ENCODE measurements around the gene OTUD3.
A peak's percentile ranks its signal among the peaks of the same experiment; 100 is the strongest.
"Not testable (repeated sequence)": the region's sequence is repeated elsewhere in the genome, so short reads cannot be mapped to it uniquely, and the experiment has no call there.

Gene OTUD3

GRCh38 chr1:19866758-19867157 is 15.4 kb upstream of the OTUD3 start:
- Histone ChIP-seq H3K23ac (ENCODE audit: low read length in 2 of 2) (no peak overlapping the region), H3K4me1 (ENCODE audit: control insufficient read depth, insufficient read depth, low read depth, low read length) (no peaks in the 10 kb centered on the region), H3K79me1 (replicated peaks; ENCODE audit: low read length, poor library complexity, severe bottlenecking) (no peaks in the 10 kb centered on the region), H3K9ac (ENCODE audit: low read length) (peak overlapping the region; percentile 44), H2BK120ac (ENCODE audit: low read depth, low read length) (no peak overlapping the region), H2AFZ (ENCODE audit: low read depth, low read length) (no peak overlapping the region), H3K27me3 (ENCODE audit: control insufficient read depth in 1 of 2, insufficient read depth in 1 of 2, low read length in 2 of 2) (peaks cover 0 to 5% of the 10 kb centered on the region in 2 experiments), H2BK12ac (ENCODE audit: low read length in 2 of 2) (no peak overlapping the region), H2BK15ac (ENCODE audit: low read depth, poor library complexity, severe bottlenecking) (no peak overlapping the region), H3K4ac (ENCODE audit: low read depth in 1 of 2, low read length in 2 of 2) (no peak overlapping the region), H3K14ac (ENCODE audit: low read length in 2 of 2) (no peak overlapping the region), H2BK5ac (ENCODE audit: low read depth, low read length, poor library complexity, severe bottlenecking) (no peak overlapping the region), H2AK5ac (ENCODE audit: low read length, severe bottlenecking) (no peak overlapping the region), H3K4me3 (ENCODE audit: insufficient read depth in 1 of 2, low read depth in 1 of 2, low read length in 2 of 2) (no peak overlapping the region), H4K91ac (ENCODE audit: low read length) (no peak overlapping the region), H4K8ac (ENCODE audit: low read length) (no peak overlapping the region), H3K9me3 (ENCODE audit: control insufficient read depth, low read length) (peaks cover 6% of the 10 kb centered on the region), H3K4me2 (ENCODE audit: low read length, poor library complexity, severe bottlenecking) (no peak overlapping the region), H3K27ac (ENCODE audit: low read length, poor library complexity, severe bottlenecking) (no peak overlapping the region), H3K18ac (ENCODE audit: low read depth in 1 of 2, low read length in 2 of 2) (no peak overlapping the region), H3K36me3 (ENCODE audit: control insufficient read depth in 1 of 2, insufficient read depth in 2 of 2, low read depth in 1 of 2, low read length in 2 of 2) (no peaks in the 10 kb centered on the region)
- 71% methylated on average over 1 of the region's 1 CpG for WGBS
- DNase-seq: peak; percentile 59

GRCh38 chr1:19868575-19868974 is 13.6 kb upstream of the OTUD3 start:
- H3K4me1 ChIP-seq (ENCODE audit: control insufficient read depth, insufficient read depth, low read depth, low read length); H3K4ac ChIP-seq (ENCODE audit: low read depth in 1 of 2, low read length in 2 of 2); H3K27ac ChIP-seq (ENCODE audit: low read length, poor library complexity, severe bottlenecking); H4K8ac ChIP-seq (ENCODE audit: low read length); H3K18ac ChIP-seq (ENCODE audit: low read depth in 1 of 2, low read length in 2 of 2); H2BK120ac ChIP-seq (ENCODE audit: low read depth, low read length); H3K4me3 ChIP-seq (ENCODE audit: insufficient read depth in 1 of 2, low read depth in 1 of 2, low read length in 2 of 2); H3K36me3 ChIP-seq (ENCODE audit: control insufficient read depth in 1 of 2, insufficient read depth in 2 of 2, low read depth in 1 of 2, low read length in 2 of 2); H2AK5ac ChIP-seq (ENCODE audit: low read length, severe bottlenecking); H3K4me2 ChIP-seq (ENCODE audit: low read length, poor library complexity, severe bottlenecking); H3K23ac ChIP-seq (ENCODE audit: low read length in 2 of 2); H2BK5ac ChIP-seq (ENCODE audit: low read depth, low read length, poor library complexity, severe bottlenecking); H3K79me1 ChIP-seq (replicated peaks; ENCODE audit: low read length, poor library complexity, severe bottlenecking); DNase-seq; H3K9ac ChIP-seq (ENCODE audit: low read length); H2BK15ac ChIP-seq (ENCODE audit: low read depth, poor library complexity, severe bottlenecking); H2AFZ ChIP-seq (ENCODE audit: low read depth, low read length); H3K27me3 ChIP-seq (ENCODE audit: control insufficient read depth in 1 of 2, insufficient read depth in 1 of 2, low read length in 2 of 2); H3K14ac ChIP-seq (ENCODE audit: low read length in 2 of 2); H4K91ac ChIP-seq (ENCODE audit: low read length); H3K9me3 ChIP-seq (ENCODE audit: control insufficient read depth, low read length): not testable (repeated sequence)
- H2BK12ac ChIP-seq (ENCODE audit: low read length in 2 of 2): peak overlapping the region in 1 of 2 experiments; percentile 47
- 78% methylated on average over 2 of the region's 4 CpGs for WGBS

GRCh38 chr1:19869453-19869852 is 12.7 kb upstream of the OTUD3 start:
- H2BK12ac ChIP-seq (ENCODE audit: low read length in 2 of 2); H3K4ac ChIP-seq (ENCODE audit: low read depth in 1 of 2, low read length in 2 of 2); H3K18ac ChIP-seq (ENCODE audit: low read depth in 1 of 2, low read length in 2 of 2); H3K79me1 ChIP-seq (replicated peaks; ENCODE audit: low read length, poor library complexity, severe bottlenecking); H3K4me3 ChIP-seq (ENCODE audit: insufficient read depth in 1 of 2, low read depth in 1 of 2, low read length in 2 of 2); H3K4me1 ChIP-seq (ENCODE audit: control insufficient read depth, insufficient read depth, low read depth, low read length); H3K36me3 ChIP-seq (ENCODE audit: control insufficient read depth in 1 of 2, insufficient read depth in 2 of 2, low read depth in 1 of 2, low read length in 2 of 2); H4K91ac ChIP-seq (ENCODE audit: low read length); H4K8ac ChIP-seq (ENCODE audit: low read length); DNase-seq; H3K23ac ChIP-seq (ENCODE audit: low read length in 2 of 2); H3K4me2 ChIP-seq (ENCODE audit: low read length, poor library complexity, severe bottlenecking); H2BK15ac ChIP-seq (ENCODE audit: low read depth, poor library complexity, severe bottlenecking); H2AK5ac ChIP-seq (ENCODE audit: low read length, severe bottlenecking); H3K9me3 ChIP-seq (ENCODE audit: control insufficient read depth, low read length); H2BK120ac ChIP-seq (ENCODE audit: low read depth, low read length); H2BK5ac ChIP-seq (ENCODE audit: low read depth, low read length, poor library complexity, severe bottlenecking); H2AFZ ChIP-seq (ENCODE audit: low read depth, low read length); H3K27ac ChIP-seq (ENCODE audit: low read length, poor library complexity, severe bottlenecking); H3K14ac ChIP-seq (ENCODE audit: low read length in 2 of 2); H3K27me3 ChIP-seq (ENCODE audit: control insufficient read depth in 1 of 2, insufficient read depth in 1 of 2, low read length in 2 of 2): not testable (repeated sequence)
- 92% methylated on average over 1 of the region's 2 CpGs for WGBS
- H3K9ac ChIP-seq (ENCODE audit: low read length): peak overlapping the region; percentile 44

- Histone ChIP-seq H3K9ac (ENCODE audit: low read length) (peak overlapping the region; percentile 44), H3K4me1 (ENCODE audit: control insufficient read depth, insufficient read depth, low read depth, low read length) (peaks cover 1% of the 10 kb centered on the region), H4K91ac (ENCODE audit: low read length) (no peak overlapping the region), H3K18ac (ENCODE audit: low read depth in 1 of 2, low read length in 2 of 2) (no peak overlapping the region), H3K27ac (ENCODE audit: low read length, poor library complexity, severe bottlenecking) (no peak overlapping the region), H3K9me3 (ENCODE audit: control insufficient read depth, low read length) (no peaks in the 10 kb centered on the region), H4K8ac (ENCODE audit: low read length) (no peak overlapping the region), H3K4me2 (ENCODE audit: low read length, poor library complexity, severe bottlenecking) (no peak overlapping the region), H2BK120ac (ENCODE audit: low read depth, low read length) (no peak overlapping the region), H3K23ac (ENCODE audit: low read length in 2 of 2) (no peak overlapping the region), H2AFZ (ENCODE audit: low read depth, low read length) (no peak overlapping the region), H2AK5ac (ENCODE audit: low read length, severe bottlenecking) (no peak overlapping the region), H2BK12ac (ENCODE audit: low read length in 2 of 2) (no peak overlapping the region), H3K4ac (ENCODE audit: low read depth in 1 of 2, low read length in 2 of 2) (no peak overlapping the region), H2BK15ac (ENCODE audit: low read depth, poor library complexity, severe bottlenecking) (no peak overlapping the region), H3K27me3 (ENCODE audit: control insufficient read depth in 1 of 2, insufficient read depth in 1 of 2, low read length in 2 of 2) (peaks cover 0 to 5% of the 10 kb centered on the region in 2 experiments), H3K14ac (ENCODE audit: low read length in 2 of 2) (no peak overlapping the region), H3K4me3 (ENCODE audit: insufficient read depth in 1 of 2, low read depth in 1 of 2, low read length in 2 of 2) (no peak overlapping the region), H3K36me3 (ENCODE audit: control insufficient read depth in 1 of 2, insufficient read depth in 2 of 2, low read depth in 1 of 2, low read length in 2 of 2) (no peaks in the 10 kb centered on the region), H2BK5ac (ENCODE audit: low read depth, low read length, poor library complexity, severe bottlenecking) (no peak overlapping the region), H3K79me1 (replicated peaks; ENCODE audit: low read length, poor library complexity, severe bottlenecking) (no peaks in the 10 kb centered on the region)
- WGBS: 20% methylated on average over 4 of the region's 5 CpGs
- DNase-seq: peak; percentile 59
These were observed 12.3 kb upstream of the OTUD3 start for GRCh38 chr1:19869929-19870328.

Measured in mesenchymal stem cell (in vitro differentiated cells and primary cell).